Stimulated activated CD4-positive, alpha-beta T cell treated with anti-CD3 and anti-CD28 coated beads, TNF-alpha, amount 100 ng/mL, for 4 hours (primary cell): ENCODE results near the gene PIGK.
"Not testable (repeated sequence)": the region's sequence is repeated elsewhere in the genome, so short reads cannot be mapped to it uniquely, and the experiment has no call there.

ENCODE experiments used
- DNase-seq, 3 experiments: peaks; one replicate each; pipeline ENCODE4 v3.0.0-alpha.2; 2020; ENCODE audit warnings: low read depth in 3 of 3

PIGK gene

GRCh38 chr1:77219166-77219887 lies at the start of gene PIGK:
Gene PIGK, minus strand, starts transcription at chr1:77219430. Its CDS starts 28 bp downstream, at chr1:77219402.
- DNase-seq = peak; percentile 68 to 78 (median 76)

GRCh38 chr1:77267035-77267434 lies 47.8 kb upstream of the PIGK start:
- no peak for DNase-seq

- DNase-seq = no peak
Measured at GRCh38 chr1:77265180-77265579, 46.0 kb upstream of the PIGK start.

- no peak for DNase-seq
Measured at GRCh38 chr1:77263708-77264107, 44.5 kb upstream of the PIGK start.

GRCh38 chr1:77253211-77253610 lies 34.0 kb upstream of the PIGK start:
- no peak for DNase-seq

GRCh38 chr1:77250126-77250525 lies 30.9 kb upstream of the PIGK start:
- DNase-seq = no peak

- no peak for DNase-seq
Measured at GRCh38 chr1:77245830-77246229, 26.6 kb upstream of the PIGK start.

- no peak for DNase-seq
Measured at GRCh38 chr1:77239311-77239710, 20.1 kb upstream of the PIGK start.

GRCh38 chr1:77238462-77238861 lies 19.2 kb upstream of the PIGK start:
- DNase-seq = no peak

- DNase-seq = no peak
Measured at GRCh38 chr1:77234943-77235342, 15.7 kb upstream of the PIGK start.

GRCh38 chr1:77234096-77234495 lies 14.9 kb upstream of the PIGK start:
- DNase-seq = no peak

- DNase-seq = no peak
Measured at GRCh38 chr1:77232829-77233228, 13.6 kb upstream of the PIGK start.

- no peak for DNase-seq
Measured at GRCh38 chr1:77230051-77230450, 10.8 kb upstream of the PIGK start.

- DNase-seq = no peak
Measured at GRCh38 chr1:77228836-77229235, 9.6 kb upstream of the PIGK start.

GRCh38 chr1:77227381-77227780 lies 8.2 kb upstream of the PIGK start:
- DNase-seq = no peak

- no peak for DNase-seq
Measured at GRCh38 chr1:77222496-77222895, 3.3 kb upstream of the PIGK start.

GRCh38 chr1:77220687-77221463 lies 1.6 kb upstream of the PIGK start:
- no peak for DNase-seq

- DNase-seq = no peak
Measured at GRCh38 chr1:77218477-77219165, 609 bp downstream of the PIGK start.

GRCh38 chr1:77204043-77204442 lies 15.2 kb downstream of the PIGK start:
- DNase-seq = not testable (repeated sequence)

GRCh38 chr1:77202751-77203150 lies 16.5 kb downstream of the PIGK start:
- DNase-seq = no peak

GRCh38 chr1:77200806-77201205 lies 18.4 kb downstream of the PIGK start:
- no peak for DNase-seq

GRCh38 chr1:77200293-77200692 lies 18.9 kb downstream of the PIGK start:
- no peak for DNase-seq

GRCh38 chr1:77197351-77197750 lies 21.9 kb downstream of the PIGK start:
- no peak for DNase-seq
